HFFc6 (cell line): Measurements from ENCODE around the gene RSPO3. TPM values are rescaled to one million over a fixed set of nuclear protein-coding genes. Genes with fewer than 3 reads are reported as not detected.

Source experiments
- DNase-seq: peaks from one replicate; pipeline ENCODE4 v3.0.0-alpha.2; 2018
- H3K27ac Mint-ChIP-seq: 2 replicates; pipeline ENCODE4 v1.8.0; 2020; ENCODE audit warnings: mild to moderate bottlenecking, mixed read lengths
- H3K27me3 Mint-ChIP-seq: 2 replicates; pipeline ENCODE4 v1.8.0; 2021; ENCODE audit warnings: mild to moderate bottlenecking, moderate library complexity, mixed read lengths; ENCODE audit not compliant: insufficient read depth
- H3K36me3 Mint-ChIP-seq: 2 replicates; pipeline ENCODE4 v1.8.0; 2021; ENCODE audit warnings: low read depth, mixed read lengths
- H3K4me1 Mint-ChIP-seq: 2 replicates; pipeline ENCODE4 v1.8.0; 2020; ENCODE audit warnings: low read depth, mixed read lengths
- H3K4me3 Mint-ChIP-seq: 2 replicates; pipeline ENCODE4 v1.8.0; 2020; ENCODE audit warnings: mild to moderate bottlenecking, moderate library complexity, mixed read lengths
- H3K9me3 Mint-ChIP-seq: 2 replicates; pipeline ENCODE4 v1.8.0; 2020; ENCODE audit warnings: mild to moderate bottlenecking, mixed read lengths
- total RNA-seq, 6 experiments: library from RNA; stranded (reverse); fragmentation: NEBNext Ultra II Directional; extraction: Animal tissue kit (Norgen Biotek cat#: 25700); gene quantifications; 2 replicates in 1 of 6; 3 replicates in 5 of 6; pipeline ENCODE4 v1.2.3, GENCODE V29; 2021
- TF ChIP-seq, protein P1 (sequence below): fragments of 200-600 bp; sonication (generic); IDR thresholded peaks from 2 replicates; pipeline ENCODE4 v1.5.0; 2021; ENCODE audit warnings: antibody characterized with exemption, mild to moderate bottlenecking

The RSPO3 gene
- total RNA-seq, 6 experiments from 2014 or later: not detected

DNA sequence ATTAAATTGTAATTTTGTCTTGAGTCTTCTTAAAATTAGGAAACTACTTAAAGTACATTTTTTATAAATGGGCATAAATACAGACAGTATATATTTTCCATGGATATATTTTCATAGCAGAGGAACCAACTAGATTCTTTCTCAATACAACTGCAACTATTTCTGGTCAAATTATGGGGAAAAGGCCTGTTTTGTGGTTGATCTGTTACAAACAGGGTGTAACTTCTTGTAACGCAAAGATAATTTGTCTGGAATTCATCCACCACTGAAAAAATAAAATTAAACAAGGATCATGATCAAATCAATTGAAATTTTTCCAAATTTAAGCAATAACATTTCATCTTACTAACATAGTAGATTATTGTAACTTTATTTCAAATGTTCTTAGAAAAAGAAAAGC is 81.0 kb downstream of the RSPO3 start:
- peaks cover 23% of the 10 kb centered on the region for H3K4me1 Mint-ChIP-seq
- H3K27ac Mint-ChIP-seq: no peak overlapping the region
- H3K27me3 Mint-ChIP-seq: no peaks in the 10 kb centered on the region
- H3K4me3 Mint-ChIP-seq: no peak overlapping the region
- H3K36me3 Mint-ChIP-seq: no peaks in the 10 kb centered on the region
- no peak for DNase-seq
- TF ChIP-seq, protein P1, sequence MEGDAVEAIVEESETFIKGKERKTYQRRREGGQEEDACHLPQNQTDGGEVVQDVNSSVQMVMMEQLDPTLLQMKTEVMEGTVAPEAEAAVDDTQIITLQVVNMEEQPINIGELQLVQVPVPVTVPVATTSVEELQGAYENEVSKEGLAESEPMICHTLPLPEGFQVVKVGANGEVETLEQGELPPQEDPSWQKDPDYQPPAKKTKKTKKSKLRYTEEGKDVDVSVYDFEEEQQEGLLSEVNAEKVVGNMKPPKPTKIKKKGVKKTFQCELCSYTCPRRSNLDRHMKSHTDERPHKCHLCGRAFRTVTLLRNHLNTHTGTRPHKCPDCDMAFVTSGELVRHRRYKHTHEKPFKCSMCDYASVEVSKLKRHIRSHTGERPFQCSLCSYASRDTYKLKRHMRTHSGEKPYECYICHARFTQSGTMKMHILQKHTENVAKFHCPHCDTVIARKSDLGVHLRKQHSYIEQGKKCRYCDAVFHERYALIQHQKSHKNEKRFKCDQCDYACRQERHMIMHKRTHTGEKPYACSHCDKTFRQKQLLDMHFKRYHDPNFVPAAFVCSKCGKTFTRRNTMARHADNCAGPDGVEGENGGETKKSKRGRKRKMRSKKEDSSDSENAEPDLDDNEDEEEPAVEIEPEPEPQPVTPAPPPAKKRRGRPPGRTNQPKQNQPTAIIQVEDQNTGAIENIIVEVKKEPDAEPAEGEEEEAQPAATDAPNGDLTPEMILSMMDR: no peak
- H3K9me3 Mint-ChIP-seq: no peaks in the 10 kb centered on the region

DNA sequence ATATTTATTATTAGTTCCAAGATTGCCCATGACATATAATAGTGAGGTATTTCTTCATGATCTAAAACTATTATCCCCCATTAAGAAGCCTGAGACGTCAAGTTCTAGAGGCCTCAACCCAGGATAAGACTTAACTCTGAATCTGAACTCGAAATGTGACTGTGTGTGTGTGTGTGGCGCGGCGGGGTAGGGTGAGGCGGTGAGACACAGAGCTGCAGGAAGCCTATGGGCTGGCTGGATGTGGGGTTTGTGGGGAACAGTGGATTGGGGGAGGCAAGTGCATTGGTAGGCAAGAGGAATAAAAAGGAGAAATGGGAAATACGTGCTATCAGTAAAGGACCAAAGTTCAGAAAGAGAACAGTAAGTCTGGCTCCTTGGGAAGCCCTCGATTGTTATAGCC is 81.6 kb downstream of the RSPO3 start:
- H3K9me3 Mint-ChIP-seq: no peaks in the 10 kb centered on the region
- H3K36me3 Mint-ChIP-seq: no peaks in the 10 kb centered on the region
- no peak overlapping the region; the same call in 1 of the 2 replicates for H3K27ac Mint-ChIP-seq
- H3K4me1 Mint-ChIP-seq: peaks cover 23% of the 10 kb centered on the region
- TF ChIP-seq, protein P1: no peak
- no peaks in the 10 kb centered on the region for H3K27me3 Mint-ChIP-seq
- no peak for DNase-seq
- no peak overlapping the region for H3K4me3 Mint-ChIP-seq

DNA sequence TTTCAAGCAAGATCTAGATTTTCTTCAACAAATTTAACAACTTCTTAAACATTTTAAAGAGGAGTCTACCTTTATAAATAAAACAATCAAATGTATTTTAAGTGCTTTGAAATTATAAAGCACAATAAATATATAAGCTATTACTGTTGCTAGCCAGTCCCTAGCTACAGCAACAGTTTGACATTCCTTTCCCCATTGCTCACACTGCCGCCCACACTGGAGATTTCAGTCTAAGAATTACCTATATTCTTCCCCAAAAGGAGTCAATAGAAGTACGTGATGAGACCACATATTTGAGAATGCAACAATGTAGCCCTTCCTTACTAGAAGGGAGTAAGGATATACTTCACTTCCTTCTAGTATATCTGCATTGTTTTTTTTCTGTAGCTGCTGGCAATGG is 82.8 kb downstream of the RSPO3 start:
- DNase-seq: peak; percentile 57
- no peaks in the 10 kb centered on the region for H3K27me3 Mint-ChIP-seq
- peaks cover 23% of the 10 kb centered on the region for H3K4me1 Mint-ChIP-seq
- H3K36me3 Mint-ChIP-seq: no peaks in the 10 kb centered on the region
- TF ChIP-seq, protein P1: no peak
- H3K4me3 Mint-ChIP-seq: no peak overlapping the region
- H3K27ac Mint-ChIP-seq: peak overlapping the region; percentile 30
- no peaks in the 10 kb centered on the region for H3K9me3 Mint-ChIP-seq

GRCh38 chr6:127202676-127203075 is 84.2 kb downstream of the RSPO3 start:
- DNase-seq: no peak
- peaks cover 28% of the 10 kb centered on the region for H3K4me1 Mint-ChIP-seq

DNA sequence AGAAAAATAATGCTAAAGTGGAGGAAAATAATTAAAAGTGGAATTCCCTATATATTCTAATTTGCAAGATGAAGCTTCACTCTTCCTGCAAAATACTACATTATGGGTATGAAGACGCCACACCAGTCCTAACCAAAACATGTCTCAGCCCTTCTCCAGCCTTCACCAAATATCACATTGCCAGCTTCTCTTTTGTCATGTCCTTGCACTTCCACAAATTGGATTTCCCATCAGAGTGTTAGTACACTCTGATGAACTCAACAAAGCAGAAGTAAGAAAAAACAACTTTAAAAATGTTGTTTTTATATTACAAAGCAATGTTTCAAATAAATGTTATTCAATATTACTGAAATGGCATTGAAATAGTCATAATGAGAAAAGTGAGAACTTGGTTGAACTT is 85.8 kb downstream of the RSPO3 start:
- Mint-ChIP-seq H3K9me3 (no peaks in the 10 kb centered on the region), H3K27ac (no peak overlapping the region)

More at GRCh38 chr6:127202676-127203075, 84.2 kb downstream of the RSPO3 start:
- Mint-ChIP-seq H3K27ac (no peak overlapping the region), H3K4me3 (no peak overlapping the region), H3K36me3 (no peaks in the 10 kb centered on the region), H3K9me3 (no peaks in the 10 kb centered on the region), H3K27me3 (no peaks in the 10 kb centered on the region)
- TF ChIP-seq, protein P1: no peak

More for the DNA sequence above, 85.8 kb downstream of the RSPO3 start:
- no peaks in the 10 kb centered on the region for H3K36me3 Mint-ChIP-seq
- no peak for DNase-seq
- TF ChIP-seq, protein P1: no peak
- H3K27me3 Mint-ChIP-seq: no peaks in the 10 kb centered on the region
- no peak overlapping the region for H3K4me3 Mint-ChIP-seq
- peaks cover 37% of the 10 kb centered on the region for H3K4me1 Mint-ChIP-seq
